OCI-M2 (cell line): ENCODE results near the gene FAF1.

ENCODE experiments used
- DNase-seq: peaks from one replicate; lab custom pipeline; 2025; ENCODE audit not compliant: unreplicated experiment; lab: John Stamatoyannopoulos, UW

The FAF1 gene

DNA sequence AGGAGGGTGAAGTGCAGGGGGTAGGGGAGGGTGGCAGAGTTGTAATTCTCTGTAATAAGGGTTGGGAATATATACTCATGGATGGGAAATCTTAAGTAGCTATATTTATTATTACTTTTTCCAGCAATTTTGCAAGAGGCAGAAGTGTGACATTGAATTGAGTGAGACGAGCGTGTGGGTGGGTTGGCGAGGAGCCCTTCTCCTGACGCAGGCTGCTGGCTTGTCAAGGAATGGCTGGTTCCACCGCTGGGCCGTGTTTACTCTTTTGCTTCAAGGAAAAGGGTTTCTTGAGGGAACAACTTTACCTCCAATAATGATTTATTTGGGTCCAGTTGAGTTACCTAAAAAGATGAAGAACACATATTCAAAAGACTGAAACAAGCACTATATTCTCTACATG is 518.9 kb downstream of the FAF1 start:
- no peak for DNase-seq

GRCh38 chr1:50438945-50439344 is 521.1 kb downstream of the FAF1 start:
- no peak for DNase-seq

DNA sequence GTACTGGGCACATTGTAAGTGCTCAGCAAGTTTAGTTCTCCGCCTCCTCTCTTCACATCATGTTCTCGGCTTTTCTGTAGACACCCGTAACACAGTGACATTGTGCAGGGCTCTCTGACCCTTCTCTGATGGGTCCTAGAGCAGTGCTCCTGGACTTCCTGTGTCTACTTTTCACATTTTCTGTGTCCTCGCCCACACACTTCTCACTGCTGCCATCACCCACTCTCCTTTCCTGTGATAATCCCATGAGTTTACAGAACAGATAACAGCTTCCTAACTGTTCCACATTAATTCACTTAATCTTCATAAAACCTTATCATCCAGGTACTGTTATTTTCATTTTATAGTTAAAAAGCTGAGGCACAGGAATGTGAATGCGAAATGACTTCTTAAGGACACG is 523.6 kb downstream of the FAF1 start:
- DNase-seq: no peak

- no peak for DNase-seq
These were observed 530.1 kb downstream of the FAF1 start for GRCh38 chr1:50430010-50430405.

GRCh38 chr1:50427818-50428779 is 532.0 kb downstream of the FAF1 start:
- no peak for DNase-seq

- DNase-seq: no peak
These were observed 532.8 kb downstream of the FAF1 start for GRCh38 chr1:50427086-50427817.

DNA sequence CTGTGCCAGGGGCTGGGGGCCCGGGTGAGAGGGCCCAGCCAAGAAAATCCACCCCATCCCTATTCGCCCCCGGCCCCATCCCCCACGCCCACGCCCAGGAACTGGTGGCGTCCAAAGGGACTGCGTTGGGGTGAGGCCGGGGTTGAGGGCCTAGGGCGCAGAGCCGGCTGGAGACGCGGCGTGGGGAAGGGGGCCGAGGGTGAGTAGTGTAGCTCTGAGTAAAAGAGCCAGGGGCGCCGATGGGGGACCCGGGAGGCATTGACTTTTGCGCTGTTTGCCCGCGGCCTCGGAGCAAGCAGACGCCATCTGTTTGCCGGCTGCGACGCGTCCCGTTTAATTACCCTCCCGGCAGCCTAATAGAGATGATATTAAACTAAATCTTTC is 533.4 kb downstream of the FAF1 start:
- no peak for DNase-seq

DNA sequence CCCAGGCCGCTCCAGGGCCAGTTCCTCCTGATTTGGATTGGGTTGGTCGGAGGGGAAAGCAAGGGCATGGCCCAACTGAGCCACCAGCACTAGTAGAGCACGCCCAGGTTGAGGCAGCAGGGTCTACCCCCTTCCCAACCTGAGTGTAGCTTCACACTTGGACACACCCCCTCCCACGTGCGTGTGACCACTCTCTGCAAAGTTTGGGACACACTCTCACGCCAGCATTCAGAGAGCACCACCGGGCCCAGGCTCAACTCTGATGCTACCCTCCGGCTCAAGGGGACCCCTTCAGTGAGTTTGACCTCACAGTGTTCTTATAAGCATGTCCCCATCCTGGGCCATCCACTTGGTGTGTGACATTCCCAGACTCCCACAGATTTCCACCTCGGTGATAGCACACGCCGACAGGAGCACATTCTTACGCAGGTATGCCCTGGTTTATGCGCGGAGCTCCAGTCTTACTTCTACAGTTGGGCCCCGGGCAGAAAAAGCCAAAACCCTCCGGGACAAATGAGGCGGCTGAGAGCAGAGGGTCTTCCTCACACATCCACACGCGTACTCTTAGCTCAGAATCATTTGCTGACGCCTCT is 533.9 kb downstream of the FAF1 start:
- no peak for DNase-seq

- no peak for DNase-seq
These were observed 534.5 kb downstream of the FAF1 start for GRCh38 chr1:50425376-50426107.

GRCh38 chr1:50424884-50425375 is 535.1 kb downstream of the FAF1 start:
- no peak for DNase-seq

- DNase-seq: no peak
These were observed 535.8 kb downstream of the FAF1 start for GRCh38 chr1:50424045-50424883.

DNA sequence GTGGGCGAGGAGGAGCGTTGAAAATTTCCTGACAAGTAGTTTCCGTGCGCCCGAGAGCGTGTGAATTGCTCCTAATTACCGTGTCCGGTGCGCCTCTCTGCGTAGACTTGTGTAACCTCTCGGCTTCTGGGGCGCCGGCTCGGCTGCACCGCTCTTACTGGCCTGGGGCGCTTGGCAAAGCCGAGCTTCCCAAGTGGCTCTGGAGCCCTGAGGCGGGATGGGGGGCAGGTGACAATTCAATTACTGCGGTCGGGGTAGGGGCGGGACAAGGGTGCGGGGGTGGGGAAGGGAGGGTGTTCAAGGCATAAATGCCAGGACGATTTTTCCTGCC is 536.4 kb downstream of the FAF1 start:
- no peak for DNase-seq

DNA sequence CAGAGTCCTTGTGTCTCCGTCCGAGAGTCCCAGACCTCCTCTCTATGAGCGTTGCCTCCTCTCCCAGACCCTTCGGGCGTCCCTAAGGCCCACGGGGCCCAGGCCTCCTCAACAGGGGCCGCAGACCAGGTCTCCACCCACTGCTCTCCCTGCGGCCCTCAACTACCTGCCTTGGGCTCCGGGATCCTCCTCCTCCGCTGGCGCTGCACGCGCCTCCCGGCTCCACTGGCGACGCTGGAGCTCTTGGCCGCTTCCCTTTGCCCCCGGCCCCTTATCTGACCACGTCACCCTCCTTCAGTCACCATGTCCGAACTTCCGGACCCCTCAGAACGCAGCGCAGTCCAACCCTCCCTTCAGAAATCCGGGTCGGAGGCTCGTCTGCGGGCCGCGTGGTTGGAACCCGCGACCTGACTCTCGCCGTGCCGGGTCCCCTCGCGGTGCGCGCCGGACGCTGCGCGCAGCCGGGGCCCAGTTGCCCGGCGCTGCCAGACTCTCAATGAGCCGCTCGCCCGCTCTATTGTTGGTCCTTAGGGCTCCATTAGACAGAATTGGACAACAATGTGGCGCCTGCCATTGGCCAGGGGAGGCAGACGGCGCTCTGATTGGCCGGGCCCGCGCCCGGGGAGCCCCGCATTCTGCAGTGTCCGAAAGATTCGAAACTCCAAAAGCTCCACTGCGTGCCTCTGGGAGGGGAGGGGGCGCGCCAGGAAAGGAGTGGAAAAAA is 537.0 kb downstream of the FAF1 start, which contains the start of gene DMRTA2:
Gene DMRTA2 (minus strand): TSS at position 498 of the 724 bp plus-strand sequence. CDS start 1,907 bp downstream, outside the sequence.
- no peak for DNase-seq

GRCh38 chr1:50422675-50422945 is 537.5 kb downstream of the FAF1 start:
- DNase-seq: no peak

- DNase-seq: no peak
These were observed 538.0 kb downstream of the FAF1 start for GRCh38 chr1:50421768-50422674.

DNA sequence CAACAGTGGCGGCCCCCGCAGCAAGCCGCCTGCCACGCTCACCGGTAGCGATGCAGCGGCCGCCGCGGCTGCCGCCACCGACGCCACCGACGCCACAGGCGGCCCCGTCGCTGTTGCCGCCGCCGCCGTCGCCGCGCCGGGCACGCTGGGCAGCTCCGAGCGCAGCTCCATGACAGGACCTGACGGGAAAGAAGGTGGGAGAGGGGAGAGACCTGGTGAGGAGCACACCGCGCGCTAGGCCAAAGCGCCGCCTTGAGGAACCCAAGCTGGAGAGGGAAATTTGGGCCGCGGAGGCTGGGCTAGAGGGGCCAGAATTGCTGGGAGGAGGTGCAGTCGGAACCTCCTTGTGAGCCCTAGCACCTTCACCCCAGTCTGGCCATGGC is 538.7 kb downstream of the FAF1 start:
- no peak for DNase-seq

- DNase-seq: no peak
These were observed 539.2 kb downstream of the FAF1 start for GRCh38 chr1:50420689-50421365.
